HepG2 (cell line): ENCODE results near the gene SLC39A8. TPM values are rescaled to one million over a fixed set of nuclear protein-coding genes. Genes with fewer than 3 reads are reported as not detected.

Source experiments
- ATAC-seq: fragments of 200-7000 bp; cut with Tn5 transposase; 3 replicates; pipeline ENCODE4 v1.9.1; 2020; ENCODE audit warnings: mild to moderate bottlenecking, moderate library complexity
- BruUV-seq: library from RNA; stranded (reverse); fragments of 400-500 nt; replicated peaks from 2 replicates; lab custom pipeline; 2021; lab: Mats Ljungman, UMichigan
- CTCF ChIA-PET: fragments of 300-600 bp; formaldehyde crosslinking; extraction: SDS; loops from one replicate; lab custom pipeline; 2021; ENCODE audit warnings: low total read pairs, inconsistent platforms, low intra/inter-chr PET ratio; lab: Yijun Ruan, JAX
- POLR2A ChIA-PET: fragments of 350-600 bp; sonication (Branson Sonifier 250); formaldehyde crosslinking; loops from one replicate; lab custom pipeline; 2020; ENCODE audit warnings: antibody characterized with exemption, inconsistent platforms; lab: Yijun Ruan, JAX
- DNase-seq: peaks from one replicate; pipeline ENCODE4 v3.0.0-alpha.2; 2015; ENCODE audit warnings: low spot score
- FAIRE-seq: peaks from 3 replicates; lab custom pipeline; 2011; peaks lifted over from hg19 to GRCh38; lab: Jason Lieb, UNC
- H2AFZ ChIP-seq: one replicate; pipeline ENCODE4 v1.6.1; 2011; ENCODE audit warnings: low read length, inconsistent platforms
- H3K27ac ChIP-seq: fragments of 300-600 bp; 3 replicates; pipeline ENCODE4 v1.8.0; 2011; ENCODE audit warnings: mixed run types, mild to moderate bottlenecking, mixed read lengths, low read length, inconsistent platforms; ENCODE audit not compliant: insufficient read depth; ENCODE audit errors: extremely low read length
- H3K27me3 ChIP-seq, 2 experiments: fragments of 200-600 bp in 1 of 2; 2 replicates in 1 of 2; 3 replicates in 1 of 2; pipeline versions ENCODE4 v1.6.0 to v1.8.0; 2011; ENCODE audit warnings: low read length in 2 of 2, mild to moderate bottlenecking in 2 of 2, moderate library complexity in 2 of 2, inconsistent platforms in 1 of 2; ENCODE audit not compliant: insufficient read depth in 2 of 2, control insufficient read depth in 1 of 2
- H3K36me3 ChIP-seq, 2 experiments: fragments of 200-600 bp in 1 of 2; replicated peaks in 1 of 2; 2 replicates in 1 of 2; 3 replicates in 1 of 2; pipeline versions ENCODE4 v1.5.1 to v1.8.0; 2011; ENCODE audit warnings: low read length in 2 of 2, inconsistent platforms in 1 of 2; ENCODE audit not compliant: insufficient read depth in 2 of 2, control insufficient read depth in 1 of 2
- H3K4me1 ChIP-seq: 2 replicates; pipeline ENCODE4 v1.5.1; 2012; ENCODE audit warnings: low read length, inconsistent platforms; ENCODE audit not compliant: insufficient read depth
- H3K4me2 ChIP-seq: 2 replicates; pipeline ENCODE4 v1.6.0; 2011; ENCODE audit warnings: low read depth, low read length, inconsistent platforms
- H3K4me3 ChIP-seq, 3 experiments: fragments of 200-600 bp in 1 of 3; sonication (generic), shearing (Covaris generic) in 1 of 3; replicated peaks in 1 of 3; 2 replicates each; pipeline ENCODE4 v1.5.1; 2011 to 2016; ENCODE audit warnings: low read length in 3 of 3, inconsistent platforms in 2 of 3, low read depth in 2 of 3, mild to moderate bottlenecking in 2 of 3, control low read depth in 1 of 3, mixed read lengths in 1 of 3; ENCODE audit not compliant: insufficient read depth in 1 of 3
- H3K79me2 ChIP-seq: one replicate; pipeline ENCODE4 v1.6.1; 2011; ENCODE audit warnings: low read length, inconsistent platforms; ENCODE audit not compliant: insufficient read depth
- H3K9ac ChIP-seq: 2 replicates; pipeline ENCODE4 v1.6.0; 2011; ENCODE audit warnings: mild to moderate bottlenecking, low read depth, low read length, inconsistent platforms; ENCODE audit not compliant: insufficient read depth
- H3K9me3 ChIP-seq: 2 replicates; pipeline ENCODE4 v1.5.1; 2012; ENCODE audit warnings: mild to moderate bottlenecking, low read length
- H4K20me1 ChIP-seq: 2 replicates; pipeline ENCODE4 v1.6.0; 2011; ENCODE audit warnings: inconsistent platforms, mild to moderate bottlenecking, low read length, moderate library complexity; ENCODE audit not compliant: insufficient read depth
- BHLHE40 ChIP-seq: IDR thresholded peaks from 2 replicates; pipeline ENCODE4 v1.6.1; 2011; ENCODE audit warnings: low read length, improper control_type of control experiment
- BRD4 ChIP-seq: sonication (generic); formaldehyde crosslinking; IDR thresholded peaks from 2 replicates; pipeline ENCODE4 v1.4.0; 2020; ENCODE audit warnings: missing genetic modification reagents
- CREB1 ChIP-seq, 2 experiments: fragments of 450-650 bp in 1 of 2; IDR thresholded peaks; 2 replicates each; pipeline ENCODE4 v1.6.1; 2016 to 2017; ENCODE audit warnings: control low read depth in 1 of 2, mild to moderate bottlenecking in 1 of 2, missing compliant biosample characterization in 1 of 2, missing genetic modification characterization in 1 of 2
- ERF ChIP-seq: IDR thresholded peaks from 2 replicates; pipeline ENCODE4 v1.6.1; 2018; ENCODE audit warnings: missing biosample characterization, missing genetic modification reagents
- HNRNPH1 ChIP-seq: fragments of 200-400 bp; formaldehyde crosslinking; optimal IDR thresholded peaks from 2 replicates; pipeline ENCODE3; 2017; ENCODE audit warnings: mild to moderate bottlenecking, low read depth, low read length
- MAFK ChIP-seq, 2 experiments: IDR thresholded peaks in 1 of 2; conservative IDR thresholded peaks in 1 of 2; 2 replicates each; pipeline ENCODE4 v1.6.1; 2011; ENCODE audit warnings: improper control_type of control experiment in 2 of 2, low read length in 2 of 2
- MED8 ChIP-seq: sonication (generic); formaldehyde crosslinking; IDR thresholded peaks from 2 replicates; pipeline ENCODE4 v1.8.1; 2023; ENCODE audit warnings: mild to moderate bottlenecking, missing genetic modification reagents; ENCODE audit not compliant: insufficient replicate concordance
- PATZ1 ChIP-seq: sonication (generic); formaldehyde crosslinking; IDR thresholded peaks from 2 replicates; pipeline ENCODE4 v1.4.0; 2020; ENCODE audit warnings: missing genetic modification reagents
- PHF21A ChIP-seq: sonication (generic); formaldehyde crosslinking; IDR thresholded peaks from 2 replicates; pipeline ENCODE4 v1.5.0; 2020; ENCODE audit warnings: mild to moderate bottlenecking, missing genetic modification reagents
- RXRA ChIP-seq: sonication (generic); formaldehyde crosslinking; IDR thresholded peaks from 2 replicates; pipeline ENCODE4 v1.5.1; 2020; ENCODE audit warnings: missing genetic modification reagents
- THRA ChIP-seq: sonication (generic); formaldehyde crosslinking; IDR thresholded peaks from 2 replicates; pipeline ENCODE4 v1.4.0; 2020; ENCODE audit warnings: missing genetic modification reagents, borderline replicate concordance
- ZBTB44 ChIP-seq: sonication (generic); formaldehyde crosslinking; IDR thresholded peaks from 2 replicates; pipeline ENCODE4 v1.4.0; 2020; ENCODE audit warnings: missing genetic modification reagents
- ZMAT3 ChIP-seq: sonication (generic); formaldehyde crosslinking; conservative IDR thresholded peaks from 2 replicates; pipeline ENCODE4 v1.7.0; 2021; ENCODE audit warnings: missing genetic modification reagents
- ZNF441 ChIP-seq: sonication (generic); formaldehyde crosslinking; IDR thresholded peaks from 2 replicates; pipeline ENCODE4 v1.7.0; 2021; ENCODE audit warnings: missing genetic modification reagents, borderline replicate concordance
- ZNF484 ChIP-seq: sonication (generic); formaldehyde crosslinking; IDR thresholded peaks from 2 replicates; pipeline ENCODE4 v1.5.1; 2020; ENCODE audit warnings: mild to moderate bottlenecking, low read depth, missing genetic modification reagents, borderline replicate concordance
- ZNF572 ChIP-seq: sonication (generic); formaldehyde crosslinking; IDR thresholded peaks from 2 replicates; pipeline ENCODE4 v1.5.1; 2020; ENCODE audit warnings: mild to moderate bottlenecking, missing genetic modification reagents
- ZNF879 ChIP-seq: sonication (generic); formaldehyde crosslinking; IDR thresholded peaks from 2 replicates; pipeline ENCODE4 v1.8.1; 2023; ENCODE audit warnings: missing genetic modification reagents
- ZSCAN29 ChIP-seq: sonication (generic); formaldehyde crosslinking; conservative IDR thresholded peaks from 2 replicates; pipeline ENCODE4 v1.4.0; 2020; ENCODE audit warnings: mild to moderate bottlenecking, missing genetic modification reagents
- WGBS: methylation state at CpG from one replicate; pipeline ENCODE4 v1.1.6; 2017; ENCODE audit warnings: low lambda C conversion rate; 5-methylcytosine and 5-hydroxymethylcytosine counted together
- in situ Hi-C: cut with HindIII; loops from 2 replicates; pipeline ENCODE4 v1.10.0; 2017; ENCODE audit warnings: low pct_unique_long_range_greater_than_20kb; ENCODE audit not compliant: extremely low pct_ligation_motif_present
- intact Hi-C: fragments of 100-400 bp; cut with micrococcal nuclease; formaldehyde crosslinking; loops from one replicate; pipeline ENCODE4 v1.10.0; 2022; ENCODE audit not compliant: unreplicated experiment
- polyA plus RNA-seq, 8 experiments: library from polyadenylated mRNA; depleted of rRNA in 3 of 8; stranded (reverse) in 7 of 8; unstranded in 1 of 8; fragments of >200 nt; fragmentation: Illumina TruSeq in 4 of 8; extraction: Trizol in 4 of 8; gene quantifications; 2 replicates each; pipeline versions ENCODE4 v1.2.1 to v1.2.3, GENCODE V29; 2011 to 2016; ENCODE audit warnings: low read depth in 4 of 8, missing spikeins in 1 of 8, mixed read lengths in 1 of 8; ENCODE audit not compliant: insufficient read depth in 1 of 8
- total RNA-seq, 5 experiments: library from RNA; depleted of rRNA; stranded (reverse); fragments of >200 nt; fragmentation: Illumina TruSeq; extraction: Trizol; gene quantifications; 2 replicates each; pipeline ENCODE4 v1.2.3, GENCODE V29; 2016; ENCODE audit warnings: low read depth in 1 of 5

SLC39A8 gene
- total and polyA plus RNA-seq, 2 of the 13 experiments (the other 11 are each of a cell fraction or from before 2014, with no cell fraction given) = 0.22 to 0.38 TPM

GRCh38 chr4:102344954-102345794 lies at the start of gene SLC39A8 (continued):
- no peak for TF ChIP-seq ZBTB44
- no peak for TF ChIP-seq ZSCAN29 (CRISPR knock-in tag)
- TF ChIP-seq ZNF484 = no peak
- no peak for TF ChIP-seq MAFK (conservative IDR thresholded peaks at IDR 0.05 in 1 of 2, IDR thresholded peaks at IDR 0.05 in 1 of 2; ENCODE audit: low read length in 2 of 2)
- peak; percentile 81 for TF ChIP-seq ZNF441 (CRISPR knock-in tag)
- peak; percentile 57; the same call in 1 of the 2 replicates for TF ChIP-seq RXRA (CRISPR knock-in tag)
- no peak for TF ChIP-seq ZNF572 (CRISPR knock-in tag)
- TF ChIP-seq ZMAT3 (CRISPR knock-in tag) = peak; percentile 70; the same call in 1 of the 2 replicates
- TF ChIP-seq ERF = peak; percentile 43; the same call in 1 of the 2 replicates
- TF ChIP-seq PHF21A = no peak
- TF ChIP-seq ZNF879 (CRISPR knock-in tag) = no peak

GRCh38 chr4:102392033-102392744 lies 46.9 kb upstream of the SLC39A8 start:
- no peak overlapping the region for H3K4me3 ChIP-seq
- no peaks in the 10 kb centered on the region for H3K27me3 ChIP-seq
- H3K4me1 ChIP-seq = no peaks in the 10 kb centered on the region
- no peaks in the 10 kb centered on the region for H3K9me3 ChIP-seq
- H3K79me2 ChIP-seq = no peaks in the 10 kb centered on the region
- no peaks in the 10 kb centered on the region for H3K36me3 ChIP-seq
- ChIA-PET POLR2A (no interaction called here), CTCF (no interaction called here)
- no peak for FAIRE-seq
- no peak for ATAC-seq
- H3K27ac ChIP-seq = no peak overlapping the region
- DNase-seq = no peak
- no peaks in the 10 kb centered on the region for H4K20me1 ChIP-seq
- WGBS = 27% methylated on average over 4 of the region's 4 CpGs
- BruUV-seq = no TSS peak
- H2AFZ ChIP-seq = no peak overlapping the region
- no peak overlapping the region for H3K4me2 ChIP-seq
- in situ Hi-C loops = no loop called here
- intact Hi-C loops = no loop called here
- H3K9ac ChIP-seq = no peak overlapping the region
- no peak for TF ChIP-seq THRA (CRISPR knock-in tag)
- TF ChIP-seq MED8 (CRISPR knock-in tag) = no peak
- TF ChIP-seq HNRNPH1 = no peak
- no peak for TF ChIP-seq PATZ1 (CRISPR knock-in tag)
- TF ChIP-seq BRD4 (CRISPR knock-in tag) = no peak
- TF ChIP-seq CREB1 (IDR thresholded peaks at IDR 0.05) = no peak
- TF ChIP-seq CREB1 (CRISPR knock-in tag; IDR thresholded peaks at IDR 0.05) = no peak
- TF ChIP-seq BHLHE40 = no peak
